Kidney (tissue), 14 donors: ENCODE results near the gene COX7A2L. TPM values are rescaled to one million over a fixed set of nuclear protein-coding genes. Genes with fewer than 3 reads are reported as not detected.

ENCODE experiments used
- DNase-seq, 5 donors: peaks; one replicate each; pipeline ENCODE4 v3.0.0-alpha.2; 2013 to 2020
- FAIRE-seq: peaks from 2 replicates; lab custom pipeline; 2012; peaks lifted over from hg19 to GRCh38; lab: Jason Lieb, UNC
- H3K27ac ChIP-seq, 2 donors: one replicate each; pipeline ENCODE4 v1.7.0; 2013; ENCODE audit warnings: low read depth in 2 of 2, low read length in 2 of 2, inconsistent platforms in 1 of 2
- H3K27me3 ChIP-seq: one replicate; pipeline ENCODE4 v1.7.1; 2013; ENCODE audit warnings: low read length, inconsistent platforms; ENCODE audit not compliant: control insufficient read depth, insufficient read depth
- H3K36me3 ChIP-seq, 3 donors: one replicate each; pipeline versions ENCODE4 v1.7.0 to v1.7.1; 2013; ENCODE audit warnings: low read length in 3 of 3, control low read depth in 1 of 3, inconsistent platforms in 1 of 3; ENCODE audit not compliant: insufficient read depth in 3 of 3, control insufficient read depth in 2 of 3
- H3K4me1 ChIP-seq, 3 donors: one replicate each; pipeline versions ENCODE4 v1.7.0 to v1.7.1; 2013; ENCODE audit warnings: low read length in 3 of 3, inconsistent platforms in 1 of 3, low read depth in 1 of 3; ENCODE audit not compliant: control insufficient read depth in 2 of 3, insufficient read depth in 2 of 3
- H3K4me3 ChIP-seq, 3 donors: one replicate each; pipeline versions ENCODE4 v1.7.0 to v1.8.1; 2013; ENCODE audit warnings: low read length in 3 of 3, control low read depth in 1 of 3, inconsistent platforms in 1 of 3
- H3K9ac ChIP-seq, 3 donors: one replicate each; pipeline versions ENCODE4 v1.7.0 to v1.7.1; 2013; ENCODE audit warnings: low read length in 3 of 3, control low read depth in 1 of 3, inconsistent platforms in 1 of 3
- H3K9me3 ChIP-seq, 3 donors: one replicate each; pipeline versions ENCODE4 v1.7.0 to v1.7.1; 2013; ENCODE audit warnings: low read length in 3 of 3, control low read depth in 1 of 3, inconsistent platforms in 1 of 3; ENCODE audit not compliant: control insufficient read depth in 2 of 3, insufficient read depth in 1 of 3
- CTCF ChIP-seq: IDR thresholded peaks from 3 replicates; pipeline ENCODE4 v1.5.1; 2012; ENCODE audit warnings: mild to moderate bottlenecking, moderate library complexity, borderline replicate concordance; ENCODE audit not compliant: insufficient read depth; ENCODE audit errors: extremely low read depth
- intact Hi-C: fragments of 100-400 bp; cut with DNase I; formaldehyde crosslinking; loops from one replicate; pipeline ENCODE4 v1.11.1; 2022
- polyA plus RNA-seq: library from polyadenylated mRNA; stranded (reverse); fragments of 350-450 nt; fragmentation: Illumina TruSeq; extraction: RNeasy Lipid Tissue Mini Kit (QIAGEN cat#74804); gene quantifications from one replicate; pipeline ENCODE4 v1.2.3, GENCODE V29; 2014; ENCODE audit warnings: low read depth, low replicate concordance; ENCODE audit not compliant: insufficient read depth
- total RNA-seq: library from RNA; stranded (reverse); fragmentation: NEBNext Ultra II Directional; extraction: Animal tissue kit (Norgen Biotek cat#: 25700); gene quantifications from one replicate; pipeline ENCODE4 v1.2.1, GENCODE V29; 2021
- donor health status: control.
- donor health status: control.
- donor health status: control.
- donor health status: control.
- donor health status: control.
- donor health status: DM: yes; HTN: yes; CAD: no.
- donor health status: Normal renal cell carcinoma (clear cell type).

Gene COX7A2L
- total and polyA plus RNA-seq, 2 donors from 2014 or later = 90.2 to 321 TPM

DNA sequence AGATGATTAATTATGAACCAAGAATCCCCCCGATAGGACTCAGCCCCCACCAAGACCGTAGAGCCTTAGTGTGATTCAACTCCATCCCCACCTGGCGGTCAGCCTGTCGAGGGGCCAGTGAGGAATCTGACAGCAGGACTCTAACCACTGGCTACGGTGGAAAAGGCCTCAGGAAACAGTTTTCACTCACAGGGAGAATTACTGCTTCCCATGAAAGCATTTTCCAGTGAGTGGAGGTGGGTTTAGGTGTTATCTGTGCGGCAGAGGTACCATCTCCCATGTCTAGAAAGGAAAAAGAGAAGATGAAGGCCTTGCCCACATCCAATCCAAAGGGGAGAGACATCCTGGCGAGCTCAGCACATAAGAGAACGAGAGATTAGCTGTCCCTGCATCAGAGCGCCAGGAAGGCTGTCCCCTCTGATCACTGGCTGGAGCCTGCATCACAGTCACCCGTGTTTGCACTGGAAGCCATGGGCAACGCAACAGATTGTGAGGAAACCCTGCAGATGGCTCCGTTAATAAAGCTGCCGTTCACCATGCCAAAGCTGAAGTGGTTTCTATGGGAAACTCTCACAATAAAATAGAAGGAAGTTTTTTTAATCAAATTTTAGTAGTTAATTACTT is 22.3 kb downstream of the COX7A2L start:
- Histone ChIP-seq H3K27ac (no peak overlapping the region), H3K27me3 (no peaks in the 10 kb centered on the region), H3K36me3 (peaks cover 2 to 7% (median 2%) of the 10 kb centered on the region in 3 donors), H3K9me3 (no peaks in the 10 kb centered on the region), H3K4me3 (no peak overlapping the region), H3K4me1 (peaks cover 0 to 22% (median 14%) of the 10 kb centered on the region in 3 donors), H3K9ac (no peak overlapping the region)
- intact Hi-C loops = no loop called here
- no peak for TF ChIP-seq CTCF
- DNase-seq (no peak), FAIRE-seq (no peak)

DNA sequence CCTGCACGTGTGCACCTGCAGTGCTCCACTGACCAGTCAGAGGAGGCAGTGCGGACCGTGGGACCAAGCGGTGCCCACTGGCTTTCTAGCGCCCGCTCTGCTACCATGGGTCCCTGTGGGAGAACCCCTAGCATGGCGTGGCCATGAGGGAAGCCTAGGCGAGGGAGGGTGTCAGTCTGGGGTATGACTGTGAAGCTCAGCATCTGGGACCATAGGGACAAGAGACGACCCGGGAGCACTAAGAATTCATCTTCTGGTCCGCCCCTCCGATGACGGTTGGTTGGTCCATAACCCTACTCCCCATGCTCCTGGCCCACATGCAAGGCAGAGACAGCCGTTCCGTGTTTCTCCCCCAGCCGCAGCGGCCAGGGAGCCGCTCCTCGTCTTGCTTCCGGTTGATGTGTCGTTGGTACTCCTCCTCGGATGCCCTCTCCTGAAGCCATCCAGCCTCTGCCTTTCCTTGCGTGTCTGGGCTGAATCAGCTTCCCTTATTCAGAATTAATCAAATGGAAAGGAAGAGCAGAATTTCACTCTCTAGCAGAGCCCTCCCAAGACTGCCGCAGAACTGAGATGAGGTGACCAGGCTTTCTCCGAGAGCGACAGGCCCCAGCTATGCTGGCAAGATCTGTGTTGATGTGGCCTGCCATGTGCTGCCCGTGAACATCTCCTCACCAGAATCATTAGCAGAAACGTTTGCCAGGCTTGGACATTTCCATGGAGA is 23.0 kb downstream of the COX7A2L start:
- H3K9me3 ChIP-seq = no peaks in the 10 kb centered on the region
- H3K4me1 ChIP-seq = peaks cover 0 to 20% (median 13%) of the 10 kb centered on the region in 3 donors
- no peak overlapping the region for H3K27ac ChIP-seq
- peaks cover 2 to 10% (median 9%) of the 10 kb centered on the region in 3 donors for H3K36me3 ChIP-seq
- no peak overlapping the region for H3K4me3 ChIP-seq
- no peak overlapping the region for H3K9ac ChIP-seq
- DNase-seq = no peak
- no peak for TF ChIP-seq CTCF
- intact Hi-C loops = no loop called here
- no peaks in the 10 kb centered on the region for H3K27me3 ChIP-seq
- FAIRE-seq = no peak

GRCh38 chr2:42337356-42337820 is 23.6 kb downstream of the COX7A2L start:
- no peaks in the 10 kb centered on the region for H3K27me3 ChIP-seq
- no peak overlapping the region for H3K4me3 ChIP-seq
- peaks cover 6 to 10% (median 9%) of the 10 kb centered on the region in 3 donors for H3K36me3 ChIP-seq
- FAIRE-seq (no peak), DNase-seq (no peak)
- intact Hi-C loops = no loop called here
- H3K9me3 ChIP-seq = no peaks in the 10 kb centered on the region
- H3K9ac ChIP-seq = no peak overlapping the region
- no peak overlapping the region for H3K27ac ChIP-seq
- peaks cover 0 to 14% (median 7%) of the 10 kb centered on the region in 3 donors for H3K4me1 ChIP-seq
- TF ChIP-seq CTCF = no peak
